Measurements from ENCODE around the gene PIP4K2A.

Gene PIP4K2A

GRCh38 chr10:22666287-22667092, 47.9 kb downstream of the PIP4K2A start:
- peak in 1 of 2 donors; percentile 41 for DNase-seq (ENCODE audit: low read depth in 2 of 2)

DNA sequence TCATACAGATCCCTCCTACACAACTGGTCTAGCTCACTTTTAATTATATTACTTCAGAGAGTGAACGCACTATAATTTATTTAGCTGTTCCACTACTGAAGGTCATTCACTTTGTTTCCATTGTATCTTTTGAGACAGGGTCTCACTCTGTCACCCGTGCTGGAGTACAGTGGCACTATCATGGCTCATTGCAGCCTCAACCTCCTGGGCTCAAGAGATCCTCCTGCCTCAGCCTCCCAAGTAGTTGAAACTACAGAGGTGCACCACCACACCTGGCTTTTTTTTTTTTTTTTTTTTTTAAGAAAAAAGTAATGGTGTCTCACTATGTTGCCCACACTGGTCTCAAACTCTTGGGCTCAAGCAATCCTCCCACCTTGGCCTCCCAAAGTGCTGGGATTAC, 49.0 kb downstream of the PIP4K2A start:
- DNase-seq (ENCODE audit: low read depth in 2 of 2): no peak

DNA sequence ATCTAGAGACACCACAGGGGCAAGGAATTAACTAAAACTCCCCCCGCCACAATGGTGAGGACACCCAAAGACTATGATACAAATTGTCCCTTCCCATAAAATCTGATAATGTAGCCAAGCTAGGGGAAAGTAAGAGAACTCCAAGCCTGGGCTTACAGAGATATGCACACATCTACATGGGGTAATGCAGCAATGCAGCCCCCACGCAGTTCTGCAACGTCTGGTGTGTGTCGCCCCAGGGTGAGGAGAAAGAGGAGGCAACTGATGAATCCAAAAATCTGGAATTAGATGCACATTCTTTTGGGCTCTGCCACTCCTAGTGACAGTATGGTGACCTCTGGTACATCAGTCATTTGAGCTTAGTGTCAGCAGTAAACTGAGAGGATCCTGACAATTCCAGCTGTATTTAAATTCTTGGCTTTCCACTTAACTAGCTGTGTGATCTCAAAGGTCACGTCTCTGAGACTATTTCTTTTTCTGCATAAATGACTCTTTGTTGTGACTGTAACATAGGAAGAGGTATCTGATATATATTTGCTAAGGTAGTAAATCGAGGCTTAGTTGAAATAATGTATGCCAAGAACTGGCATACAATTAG, 51.5 kb downstream of the PIP4K2A start:
- no peak for DNase-seq (ENCODE audit: low read depth in 2 of 2)

DNA sequence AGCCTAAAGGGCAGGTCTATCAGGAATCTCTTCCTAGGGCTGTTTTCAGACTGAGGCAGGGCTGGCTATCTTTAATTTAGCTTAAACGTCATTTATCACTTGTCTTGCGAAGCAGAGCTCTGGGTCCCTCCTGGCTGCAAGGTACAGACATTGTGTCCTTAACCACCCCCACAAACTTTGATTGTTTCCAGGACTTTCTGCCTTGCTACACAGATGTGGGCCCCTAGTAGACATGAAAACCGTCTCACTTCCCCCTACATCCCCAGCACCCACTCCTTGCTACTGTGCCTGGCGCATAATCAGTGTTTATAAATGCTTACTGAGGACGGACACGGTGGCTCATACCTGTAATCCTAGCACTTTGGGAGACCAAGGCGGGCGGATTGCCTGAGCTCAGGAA, 54.5 kb downstream of the PIP4K2A start:
- no peak for DNase-seq (ENCODE audit: low read depth in 2 of 2)

DNA sequence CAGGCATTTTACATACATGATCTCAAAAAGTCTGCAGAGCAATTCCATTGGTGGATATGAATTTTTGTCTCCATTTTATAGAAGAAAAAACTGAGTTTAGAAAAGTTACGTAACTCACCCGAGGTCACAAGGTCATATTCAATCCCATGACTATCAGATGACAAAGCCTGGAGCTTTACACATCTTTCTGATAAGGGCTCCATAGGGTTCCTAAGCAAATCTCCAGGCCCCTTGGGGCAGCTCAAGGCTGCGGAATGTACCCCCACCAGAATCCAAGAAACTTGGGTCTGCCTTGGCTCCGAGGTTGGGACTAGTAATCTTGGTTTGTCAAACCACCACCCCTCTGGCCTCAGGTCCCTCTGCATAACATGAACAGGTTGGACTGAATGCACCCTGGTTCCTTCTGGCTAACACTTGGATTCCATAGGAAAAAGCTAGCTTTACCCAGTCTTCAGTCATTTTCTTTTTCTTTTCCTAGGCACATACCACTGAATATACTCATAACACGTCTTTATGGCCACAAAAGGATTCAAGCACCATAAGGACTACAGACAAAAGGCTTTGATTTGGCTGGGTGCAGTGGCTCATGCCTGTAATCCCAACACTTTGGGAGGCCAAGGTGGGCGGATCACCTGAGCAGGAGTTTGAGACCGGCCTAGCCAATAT, 55.5 kb downstream of the PIP4K2A start:
- DNase-seq (ENCODE audit: low read depth in 2 of 2): no peak

DNA sequence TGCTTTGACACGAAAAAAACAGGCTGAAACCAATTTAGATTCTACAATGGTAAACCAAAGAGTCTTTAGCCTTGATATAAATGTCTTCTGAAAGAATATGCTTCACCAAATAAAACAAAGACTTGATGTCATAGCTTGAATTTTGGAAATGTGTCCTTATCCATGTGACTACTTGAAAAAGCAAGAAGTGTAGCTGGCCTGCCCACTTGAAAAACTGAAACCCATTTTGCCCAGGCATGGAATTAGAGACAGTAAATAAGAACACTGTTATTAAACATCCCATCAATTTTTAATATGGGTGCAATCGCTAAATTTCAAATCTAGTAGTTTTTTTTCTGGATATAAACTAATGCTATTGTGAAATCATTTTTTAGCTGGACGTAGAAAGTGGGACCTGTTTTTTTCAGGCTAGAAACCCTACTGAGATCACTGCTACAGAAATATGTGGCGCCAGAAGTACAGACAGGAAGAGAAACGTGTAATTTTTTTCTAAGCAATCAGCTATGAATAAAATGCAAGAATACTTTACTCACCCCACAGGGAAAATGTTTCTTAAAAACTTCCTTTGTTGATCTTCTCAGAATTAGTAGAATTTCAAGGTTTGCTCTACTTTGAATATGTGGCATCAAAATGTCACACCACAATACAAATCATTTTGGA, 56.7 kb downstream of the PIP4K2A start:
- DNase-seq (ENCODE audit: low read depth in 2 of 2): no peak

DNA sequence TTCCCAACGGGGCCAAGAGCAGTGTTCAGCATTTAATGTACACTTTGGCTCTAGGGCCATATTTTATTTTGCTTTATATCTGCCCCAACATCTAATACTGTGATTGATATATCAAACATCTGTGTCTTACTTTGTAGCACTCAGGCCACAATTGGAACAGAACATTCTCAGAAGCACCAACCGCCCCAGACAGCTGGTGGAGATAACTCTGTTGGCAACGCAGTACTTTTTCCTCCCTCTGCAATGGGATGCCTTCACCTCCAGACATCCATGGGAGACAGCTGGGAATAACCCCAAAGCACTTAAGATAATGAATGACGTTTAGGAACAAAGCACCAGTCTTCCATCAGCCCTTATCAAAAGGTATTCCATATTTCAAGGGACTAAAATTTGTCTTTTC, 57.4 kb downstream of the PIP4K2A start:
- no peak for DNase-seq (ENCODE audit: low read depth in 2 of 2)

GRCh38 chr10:22656036-22656435, 58.3 kb downstream of the PIP4K2A start:
- DNase-seq (ENCODE audit: low read depth in 2 of 2): no peak

DNA sequence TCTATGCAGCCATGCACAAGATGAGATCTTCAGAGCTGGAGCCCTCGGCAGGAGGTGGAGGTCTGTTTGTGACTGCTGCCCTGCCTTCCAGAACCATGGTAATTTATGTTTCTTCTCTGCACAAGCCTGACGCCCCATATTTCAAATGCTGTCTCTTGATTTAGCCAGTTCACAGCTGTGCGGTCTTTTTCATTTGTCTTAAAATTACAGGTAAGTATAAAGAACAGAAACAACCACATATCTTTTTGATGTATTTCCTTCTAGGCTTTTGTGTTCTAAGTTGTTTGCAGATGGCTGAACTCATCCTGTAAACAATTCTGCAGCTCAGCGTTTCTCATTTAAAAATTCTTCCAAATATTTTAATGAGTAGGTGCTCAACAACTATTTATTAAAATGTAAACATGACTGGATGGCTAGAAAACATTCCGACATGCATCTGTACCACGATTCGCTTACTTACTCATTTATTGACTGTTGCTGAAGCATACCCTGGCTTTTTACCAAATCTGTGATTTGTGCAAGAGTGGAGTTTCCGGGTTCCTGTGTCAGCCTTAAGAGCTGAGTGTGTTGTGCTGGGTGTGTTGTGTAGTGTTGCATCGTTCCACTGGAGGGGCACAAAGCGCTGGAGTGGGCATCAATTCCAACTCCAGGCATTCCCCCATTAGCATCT, 58.9 kb downstream of the PIP4K2A start:
- no peak for DNase-seq (ENCODE audit: low read depth in 2 of 2)

DNA sequence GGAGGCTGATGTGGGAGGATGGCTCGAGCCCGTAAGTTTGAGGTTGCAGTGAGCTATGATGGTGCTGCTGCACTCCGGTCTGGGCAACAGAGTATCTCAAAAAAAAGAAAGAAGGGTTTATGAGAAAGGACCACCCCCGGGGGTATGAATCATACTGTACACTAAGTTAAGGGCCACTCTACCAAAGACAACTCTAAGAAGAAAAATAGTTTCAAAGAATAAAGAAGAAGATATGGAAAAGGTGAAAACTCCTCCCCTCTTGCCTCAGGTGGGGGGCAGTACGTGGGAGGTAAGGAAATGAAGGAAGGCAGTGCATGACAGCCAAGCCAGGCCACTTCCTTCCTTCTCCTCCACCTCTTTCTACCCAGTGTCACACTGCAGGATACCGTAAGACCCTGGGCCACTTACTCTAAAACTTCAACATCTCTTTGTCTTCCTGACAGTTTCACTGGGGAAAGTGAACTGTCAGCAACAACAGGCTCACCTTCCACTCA, 61.3 kb downstream of the PIP4K2A start:
- peak in 1 of 2 donors; percentile 51 for DNase-seq (ENCODE audit: low read depth in 2 of 2)

- DNase-seq (ENCODE audit: low read depth in 2 of 2): peak in 1 of 2 donors; percentile 31
These were observed 63.0 kb downstream of the PIP4K2A start for GRCh38 chr10:22651276-22651980.

- DNase-seq (ENCODE audit: low read depth in 2 of 2): no peak
These were observed 64.4 kb downstream of the PIP4K2A start for GRCh38 chr10:22649994-22650393.

GRCh38 chr10:22649390-22649841, 65.0 kb downstream of the PIP4K2A start:
- no peak for DNase-seq (ENCODE audit: low read depth in 2 of 2)

- DNase-seq (ENCODE audit: low read depth in 2 of 2): no peak
These were observed 65.8 kb downstream of the PIP4K2A start for GRCh38 chr10:22648547-22648961.

GRCh38 chr10:22647244-22647643, 67.1 kb downstream of the PIP4K2A start:
- DNase-seq (ENCODE audit: low read depth in 2 of 2): no peak

GRCh38 chr10:22646388-22646853, 68.0 kb downstream of the PIP4K2A start:
- DNase-seq (ENCODE audit: low read depth in 2 of 2): no peak

DNA sequence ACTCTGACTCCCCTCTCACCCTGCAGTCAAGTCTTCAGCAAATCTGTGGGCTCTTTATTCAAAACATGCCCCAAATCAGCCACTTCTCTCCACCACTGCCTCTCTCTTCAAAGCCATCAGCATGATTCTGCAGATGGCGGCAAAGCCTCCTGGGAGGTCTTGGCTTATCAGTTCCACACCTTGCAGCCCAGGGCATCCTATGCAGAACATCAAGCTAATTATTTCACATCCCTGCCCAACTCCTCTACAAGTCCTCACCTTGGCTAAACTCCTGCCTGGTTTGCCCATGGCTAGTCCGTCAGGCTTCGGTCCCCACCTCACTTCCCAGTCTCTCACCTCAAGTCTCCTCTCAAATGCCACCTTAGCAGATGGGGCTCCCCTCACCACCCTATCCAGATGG, 70.2 kb downstream of the PIP4K2A start:
- no peak for DNase-seq (ENCODE audit: low read depth in 2 of 2)

DNA sequence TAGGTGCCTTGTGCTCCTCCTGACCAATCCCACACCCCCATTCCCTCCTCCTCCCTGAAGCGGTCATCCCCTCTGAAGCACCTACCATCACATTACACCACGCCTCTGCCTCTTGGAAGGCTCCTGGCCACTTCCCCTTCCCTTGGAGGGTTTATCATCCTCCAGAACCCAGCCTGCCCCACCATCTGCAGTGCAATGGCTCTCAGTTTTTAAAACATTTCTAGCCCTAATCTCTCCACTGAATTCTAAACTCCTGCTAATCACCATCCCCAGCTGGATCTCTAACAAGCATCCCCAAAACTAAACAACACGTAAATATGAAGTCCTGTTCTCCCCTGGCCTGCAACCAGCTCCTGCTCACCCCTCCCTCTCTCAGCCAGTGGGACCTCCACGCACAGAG, 70.6 kb downstream of the PIP4K2A start:
- no peak for DNase-seq (ENCODE audit: low read depth in 2 of 2)

DNA sequence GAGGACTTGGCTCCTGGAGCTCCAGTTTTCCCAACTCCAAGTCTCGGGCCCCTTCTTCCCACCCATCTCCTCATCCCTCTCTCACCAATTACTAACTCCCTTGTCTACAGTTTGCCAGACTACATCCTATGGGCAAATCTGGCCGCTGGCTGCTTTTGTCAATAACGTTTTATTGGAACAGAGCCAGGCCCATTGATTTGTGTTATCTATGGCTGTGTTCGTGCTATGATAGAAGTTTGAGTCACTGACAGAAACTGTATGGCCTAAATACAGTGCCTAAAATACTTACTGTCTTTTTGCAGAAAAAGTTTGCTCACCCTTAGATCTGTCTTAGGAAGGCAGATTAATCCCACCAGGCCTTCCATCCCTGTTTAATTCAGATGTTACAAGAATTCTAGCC, 71.3 kb downstream of the PIP4K2A start:
- DNase-seq (ENCODE audit: low read depth in 2 of 2): no peak

GRCh38 chr10:22641743-22642142, 72.6 kb downstream of the PIP4K2A start:
- no peak for DNase-seq (ENCODE audit: low read depth in 2 of 2)

DNA sequence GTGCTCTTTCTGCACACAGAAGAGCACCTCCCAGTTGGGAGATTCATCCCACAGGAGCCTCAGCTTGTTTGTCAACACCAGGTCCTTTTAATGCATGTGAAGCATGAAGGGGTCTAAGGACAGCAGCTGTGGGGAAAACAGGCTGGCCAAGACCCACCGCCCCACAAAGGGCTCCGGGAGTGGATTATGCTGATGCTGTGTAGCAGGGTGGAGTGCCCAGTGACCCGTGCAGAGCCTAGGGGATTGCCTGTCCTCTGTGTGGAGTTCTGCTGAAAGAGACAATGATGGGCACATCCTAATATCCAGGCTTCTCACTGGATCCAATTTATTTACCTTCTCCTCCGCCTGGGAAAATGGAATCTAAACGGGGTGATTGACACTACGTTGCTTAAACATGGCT, 74.0 kb downstream of the PIP4K2A start:
- DNase-seq (ENCODE audit: low read depth in 2 of 2): no peak

Measured in activated CD8-positive, alpha-beta memory T cell treated with anti-CD3 and anti-CD28 coated beads for 4 hours (primary cell).